ENCODE data around the gene GZMA. TPM values are rescaled to one million over a fixed set of nuclear protein-coding genes. Genes with fewer than 3 reads are reported as not detected.
"Not testable (repeated sequence)": the region's sequence is repeated elsewhere in the genome, so short reads cannot be mapped to it uniquely, and the experiment has no call there.

The GZMA gene
- total RNA-seq: 0.22 TPM in 1 of 2 replicates, not detected in the other

DNA sequence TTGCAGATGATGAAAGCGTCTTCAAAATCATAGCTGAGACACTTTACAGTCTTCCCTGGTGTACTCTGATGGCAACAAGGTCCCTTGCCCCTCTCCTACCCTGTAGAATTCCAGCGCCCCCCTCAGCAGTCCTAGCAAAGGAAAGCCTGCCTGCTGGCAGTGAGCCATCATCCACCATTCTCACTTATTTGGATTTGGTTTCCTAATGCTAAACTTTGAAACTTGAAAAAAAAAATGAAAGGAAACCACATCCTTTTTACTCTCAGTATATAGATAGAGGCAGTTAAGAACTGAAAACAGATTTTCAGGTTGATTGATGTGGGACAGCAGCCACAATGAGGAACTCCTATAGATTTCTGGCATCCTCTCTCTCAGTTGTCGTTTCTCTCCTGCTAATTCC, at the start of gene GZMA:
Gene GZMA, plus strand, starts transcription at position 299 of the 400 bp plus-strand sequence. Its CDS starts 37 bp downstream, at position 336.
- DNase-seq (ENCODE audit: low read depth in 2 of 2): no peak

DNA sequence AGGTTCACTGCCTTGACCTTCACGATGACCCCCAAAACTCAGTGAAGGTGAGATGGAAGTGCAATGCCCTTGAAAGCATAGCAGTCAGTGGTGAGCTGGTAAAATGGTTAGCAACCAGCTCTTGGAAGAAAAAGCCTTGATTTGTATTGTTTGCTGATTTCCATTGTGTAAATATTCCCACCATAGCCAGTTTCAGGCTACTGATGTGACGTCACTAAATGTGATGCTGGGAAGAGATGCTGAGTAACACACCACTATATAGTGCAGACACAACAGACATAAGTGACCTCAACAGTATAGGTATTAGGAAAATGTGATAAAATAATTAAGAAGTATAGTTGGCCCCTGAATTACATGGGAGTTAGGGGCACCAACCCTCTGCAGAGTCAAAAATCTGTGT, 47.3 kb upstream of the GZMA start:
- no peak for DNase-seq (ENCODE audit: low read depth in 2 of 2)

DNA sequence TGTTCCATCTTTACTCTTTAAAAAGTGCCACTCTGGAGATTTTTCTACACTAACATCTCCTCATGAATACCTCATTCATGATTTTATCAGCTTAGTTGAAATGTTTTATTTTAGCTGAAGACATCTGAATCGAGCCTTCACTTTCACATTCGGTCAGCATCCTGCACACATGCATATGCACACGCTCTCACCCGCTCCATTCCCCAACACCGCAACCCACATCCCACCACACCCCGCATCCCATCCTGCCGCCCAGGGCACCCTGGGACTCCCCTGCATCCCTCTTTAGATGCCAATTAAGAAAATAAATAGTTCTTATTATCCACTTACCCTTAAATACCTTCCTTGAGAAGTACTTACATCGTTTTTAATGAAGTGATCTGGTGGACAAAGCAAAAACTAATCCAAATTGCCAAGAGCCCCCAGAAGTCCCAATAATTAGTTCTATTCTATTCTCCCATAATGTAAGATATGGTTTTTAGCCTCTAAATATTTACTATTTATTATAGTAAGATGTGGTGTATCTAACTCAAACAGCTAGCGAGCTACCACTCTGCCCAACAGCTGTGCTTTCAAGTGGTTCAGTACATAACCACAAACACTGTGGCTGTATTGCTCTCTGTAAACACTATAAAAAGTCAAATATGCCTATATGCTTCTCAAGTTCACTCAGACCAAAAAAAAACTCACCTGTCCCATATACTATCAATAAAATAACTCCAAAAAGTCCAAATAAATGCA, 40.2 kb upstream of the GZMA start:
- DNase-seq (ENCODE audit: low read depth in 2 of 2): no peak

DNA sequence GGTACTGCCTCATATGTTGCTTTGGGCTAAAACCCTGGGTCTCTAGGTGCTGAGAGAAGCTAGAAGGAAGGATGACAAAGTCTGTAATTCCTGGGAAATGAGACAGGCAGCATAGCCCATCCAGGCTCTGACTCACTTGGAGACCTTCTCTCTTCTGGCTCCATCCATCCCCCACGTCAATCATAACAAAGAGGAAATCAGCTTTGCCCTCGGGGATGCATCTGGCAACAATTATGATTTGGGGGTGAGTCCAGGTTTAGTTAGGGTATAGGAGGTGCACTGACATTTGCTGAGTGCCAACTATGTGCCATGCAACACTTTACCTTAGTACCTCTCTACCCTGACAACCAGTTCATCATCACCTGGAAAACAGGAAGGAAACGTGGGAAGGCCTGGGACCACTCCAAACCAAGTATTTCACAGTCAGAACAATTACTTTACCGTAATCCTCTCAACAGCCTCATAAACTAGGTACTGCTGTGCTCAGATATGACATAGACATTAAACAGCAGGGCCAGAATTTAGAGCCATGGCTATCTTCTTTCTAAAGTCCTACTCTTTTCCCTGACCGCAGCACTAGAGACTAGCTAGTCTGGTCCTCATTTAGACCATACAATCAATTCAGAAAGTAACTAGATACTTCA, 39.1 kb upstream of the GZMA start:
- DNase-seq (ENCODE audit: low read depth in 2 of 2): peak; percentile 65 to 76

DNA sequence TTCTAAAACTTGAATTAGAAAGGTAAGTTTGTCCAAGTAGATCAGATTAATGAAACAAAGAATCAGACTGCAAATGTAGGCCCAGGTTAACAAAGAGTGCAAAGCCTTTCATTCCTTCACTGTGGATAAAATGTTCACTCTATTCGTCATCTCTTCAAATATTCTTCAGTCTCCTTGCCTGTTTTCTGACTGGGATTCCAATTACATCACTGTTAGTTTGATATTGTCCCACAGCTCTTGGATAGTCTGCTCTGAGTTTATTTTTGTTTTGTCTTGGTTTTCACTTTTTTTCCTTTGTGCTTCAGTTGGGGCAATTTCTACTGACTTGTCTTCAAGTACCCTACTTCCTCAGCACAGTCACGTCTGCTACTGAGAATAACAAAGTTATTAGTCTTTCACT, 38.5 kb upstream of the GZMA start:
- peak in 1 of 2 donors; percentile 35 for DNase-seq (ENCODE audit: low read depth in 2 of 2)

GRCh38 chr5:55064523-55064922, 37.9 kb upstream of the GZMA start:
- no peak for DNase-seq (ENCODE audit: low read depth in 2 of 2)

DNA sequence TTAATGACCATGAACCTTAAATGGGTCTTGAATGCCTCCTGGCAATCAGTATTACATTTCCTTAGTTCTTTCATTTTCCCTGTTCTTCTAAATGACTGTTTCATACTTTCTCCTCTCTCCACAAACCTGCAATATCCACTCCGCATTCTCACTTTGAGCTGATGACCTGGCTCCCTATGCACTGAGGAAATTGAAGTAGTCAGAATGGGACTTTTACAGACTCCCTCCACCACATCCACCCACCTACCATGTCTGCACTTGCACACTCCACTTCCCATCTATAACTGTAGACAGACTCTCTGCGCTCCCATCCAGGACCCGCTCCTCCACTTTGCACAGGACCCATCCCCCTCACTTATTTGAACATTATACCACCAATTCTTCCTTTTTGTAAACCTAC, 36.2 kb upstream of the GZMA start:
- no peak for DNase-seq (ENCODE audit: low read depth in 2 of 2)

- no peak for DNase-seq (ENCODE audit: low read depth in 2 of 2)
These were observed 31.5 kb upstream of the GZMA start for GRCh38 chr5:55070968-55071367.

DNA sequence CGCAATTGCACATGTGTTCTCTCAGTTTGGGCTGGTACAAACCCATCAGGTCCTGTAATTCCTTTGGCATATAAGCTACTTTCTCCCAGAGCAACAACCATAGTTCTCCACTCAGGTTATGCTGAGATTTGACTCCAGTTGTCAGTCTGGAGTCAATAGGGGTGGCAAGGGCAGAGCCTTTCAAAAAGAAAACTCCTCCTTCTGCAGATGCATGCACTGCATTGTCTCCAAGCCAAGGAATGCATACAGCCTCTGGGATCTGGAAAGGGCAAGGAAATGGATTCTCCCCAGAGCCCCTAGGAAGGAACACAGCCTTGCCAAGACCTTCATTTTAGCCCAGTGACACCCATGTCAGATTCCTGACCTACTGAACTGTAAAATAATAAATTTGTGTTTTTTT, 31.0 kb upstream of the GZMA start:
- DNase-seq (ENCODE audit: low read depth in 2 of 2): no peak

DNA sequence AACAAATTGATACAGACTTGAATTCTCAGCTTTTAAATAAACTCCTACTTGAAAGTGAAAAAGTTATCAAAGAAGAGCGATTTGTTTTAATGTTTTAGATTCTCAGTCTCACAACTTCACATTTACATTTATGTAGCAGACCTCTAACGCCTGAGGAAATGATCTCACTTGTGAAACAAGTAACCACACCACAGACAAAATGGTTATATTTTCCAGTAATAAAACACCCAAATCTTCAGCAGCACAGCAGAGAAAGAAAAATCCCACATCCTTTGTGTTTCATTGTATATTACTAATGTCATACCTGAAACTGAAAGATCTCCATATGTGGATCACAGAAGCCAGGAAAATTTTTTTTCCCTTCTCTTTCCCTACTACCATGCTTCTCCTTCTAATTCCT, 29.8 kb upstream of the GZMA start:
- peak in 1 of 2 donors; percentile 14 for DNase-seq (ENCODE audit: low read depth in 2 of 2)

DNA sequence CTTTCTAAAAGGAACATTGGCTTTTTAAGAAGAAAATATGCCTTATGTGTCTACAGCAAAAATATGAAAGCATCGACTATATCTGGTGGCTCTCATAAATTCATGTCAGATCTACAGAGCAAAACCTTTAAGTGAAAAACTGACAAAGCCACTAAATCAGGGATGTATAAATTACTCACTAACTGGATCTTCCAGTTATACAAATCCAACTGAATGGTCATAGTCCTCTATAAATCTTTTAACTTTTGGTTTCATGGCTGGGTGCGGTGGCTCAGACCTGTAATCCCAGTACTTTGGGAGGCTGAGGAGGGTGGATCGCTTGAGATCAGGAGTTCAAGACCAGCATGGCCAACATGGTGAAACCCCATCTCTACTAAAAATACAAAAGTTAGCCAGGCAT, 29.2 kb upstream of the GZMA start:
- no peak for DNase-seq (ENCODE audit: low read depth in 2 of 2)

- DNase-seq (ENCODE audit: low read depth in 2 of 2): no peak
These were observed 20.9 kb upstream of the GZMA start for GRCh38 chr5:55081541-55081940.

DNA sequence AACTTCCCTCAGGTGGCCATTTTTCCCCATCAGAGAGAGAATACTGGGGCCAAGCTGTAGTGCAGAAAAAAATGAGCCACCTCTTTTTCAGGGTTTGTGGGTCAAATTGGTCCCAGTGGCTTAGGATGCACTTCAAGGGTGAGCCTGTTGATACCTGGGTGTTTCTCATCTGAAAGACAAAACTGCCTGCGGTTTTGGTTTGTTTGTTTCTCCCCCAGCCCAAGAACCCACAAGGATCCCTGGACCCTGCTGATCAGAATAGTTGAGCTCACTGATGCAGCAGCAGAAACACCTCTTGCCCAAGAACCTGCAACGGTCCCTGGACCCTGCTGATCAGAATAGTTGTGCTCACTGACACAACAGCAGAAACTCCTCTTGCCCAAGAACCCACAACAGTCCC, 13.1 kb upstream of the GZMA start:
- DNase-seq (ENCODE audit: low read depth in 2 of 2): not testable (repeated sequence)

DNA sequence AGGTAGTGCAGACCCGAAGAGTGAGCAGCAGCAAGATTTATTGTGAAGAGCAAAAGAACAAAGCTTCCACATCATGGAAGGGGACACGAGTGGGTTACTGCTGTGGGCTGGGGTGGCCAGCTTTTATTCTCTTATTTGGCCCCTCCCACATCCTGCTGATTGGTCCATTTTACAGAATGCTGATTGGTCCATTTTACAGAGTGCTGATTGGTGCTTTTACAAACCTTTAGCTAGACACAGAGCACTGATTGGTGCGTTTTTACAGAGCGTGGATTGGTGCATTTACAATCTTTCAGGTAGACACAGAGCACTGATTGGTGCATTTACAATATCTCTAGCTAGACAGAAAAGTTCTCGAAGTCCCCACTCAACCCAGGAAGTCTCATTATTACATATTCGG, 11.4 kb upstream of the GZMA start:
- DNase-seq (ENCODE audit: low read depth in 2 of 2): not testable (repeated sequence)

- no peak for DNase-seq (ENCODE audit: low read depth in 2 of 2)
These were observed 6.3 kb upstream of the GZMA start for GRCh38 chr5:55096182-55096581.

DNA sequence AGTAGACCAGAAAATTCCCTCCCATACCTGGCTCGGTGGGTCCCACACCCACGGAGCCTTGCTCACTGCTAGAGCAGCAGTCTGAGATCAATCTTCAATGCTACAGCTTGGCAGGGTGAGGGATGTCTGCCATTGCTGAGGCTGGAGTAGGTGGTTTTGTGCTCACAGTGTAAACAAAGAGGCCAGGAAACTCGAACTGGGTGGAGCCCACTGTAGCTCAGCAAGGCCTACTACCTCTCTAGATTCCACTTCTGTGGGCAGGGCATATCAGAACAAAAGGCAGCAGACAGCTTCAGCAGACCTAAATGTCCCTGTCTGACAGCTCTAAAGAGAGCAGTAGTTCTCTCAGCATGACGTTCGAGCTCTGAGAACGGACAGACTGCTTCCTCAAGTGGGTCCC, 5.6 kb upstream of the GZMA start:
- DNase-seq (ENCODE audit: low read depth in 2 of 2): no peak

- not testable (repeated sequence) for DNase-seq (ENCODE audit: low read depth in 2 of 2)
These were observed 1.3 kb upstream of the GZMA start for GRCh38 chr5:55101148-55101547.

GRCh38 chr5:55101556-55102276, 730 bp upstream of the GZMA start:
- no peak for DNase-seq (ENCODE audit: low read depth in 2 of 2)

DNA sequence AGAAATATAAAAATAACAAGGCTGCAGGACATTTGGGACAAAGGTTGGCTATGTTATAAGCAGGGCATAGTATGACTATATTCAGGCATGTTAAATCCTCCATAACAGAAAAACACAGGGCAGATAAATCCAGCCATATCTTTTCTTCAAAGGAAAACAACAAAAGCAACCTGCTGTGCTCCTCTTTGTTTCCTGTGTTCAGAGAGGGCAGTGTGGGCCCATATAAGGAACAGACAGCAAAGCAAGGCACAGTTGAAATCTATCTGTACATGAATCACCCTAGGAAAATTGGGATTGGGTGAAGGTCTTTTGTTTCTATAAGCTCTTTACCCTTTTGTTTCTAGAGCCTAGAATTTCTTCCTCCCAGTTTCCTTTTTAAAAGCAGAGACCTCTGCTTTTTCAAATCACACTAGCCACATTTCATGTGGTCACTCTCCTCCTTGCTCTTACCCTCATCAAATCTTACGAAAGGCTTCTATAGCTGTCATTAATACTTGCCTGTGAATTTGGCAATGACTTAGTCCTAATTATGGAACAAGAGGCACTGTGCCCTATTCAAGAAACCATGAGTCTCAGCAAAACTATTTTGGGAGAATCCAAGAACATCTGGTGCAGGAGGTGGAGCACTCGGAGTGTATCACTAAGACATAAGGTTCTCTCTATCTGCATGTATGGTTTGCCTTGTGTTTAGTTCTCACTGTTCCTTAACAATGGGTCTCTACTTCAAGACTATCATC, 1.8 kb downstream of the GZMA start:
- DNase-seq (ENCODE audit: low read depth in 2 of 2): no peak

DNA sequence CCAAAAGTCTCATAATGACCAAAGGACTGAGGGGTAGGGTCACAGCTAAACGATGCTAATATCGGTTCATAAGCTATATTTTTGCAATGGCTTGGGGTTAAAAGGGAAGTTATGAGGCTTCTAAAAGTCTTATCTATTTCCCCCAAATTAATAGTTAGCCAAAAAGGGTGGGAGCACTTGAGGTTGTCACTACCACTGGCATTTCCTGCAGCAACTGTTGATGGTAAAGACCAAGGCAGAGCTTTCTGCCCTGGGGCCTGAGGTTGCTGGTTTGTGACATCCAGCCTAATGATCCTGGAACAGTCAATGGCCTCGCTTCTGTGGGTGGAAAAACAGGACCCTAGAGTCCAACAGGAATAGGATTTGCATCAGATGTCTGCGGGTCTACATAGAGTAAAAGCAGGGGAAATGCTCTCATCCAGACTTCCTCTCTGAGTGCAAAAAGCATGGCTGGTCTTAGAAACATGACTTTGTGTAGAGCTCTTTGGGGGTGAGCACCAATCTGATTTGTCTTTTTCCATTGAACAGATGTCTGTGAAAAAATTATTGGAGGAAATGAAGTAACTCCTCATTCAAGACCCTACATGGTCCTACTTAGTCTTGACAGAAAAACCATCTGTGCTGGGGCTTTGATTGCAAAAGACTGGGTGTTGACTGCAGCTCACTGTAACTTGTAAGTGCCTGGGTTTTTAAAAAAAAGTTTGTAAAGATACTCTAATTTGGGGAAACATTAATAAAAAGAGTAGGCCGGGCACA, 2.7 kb downstream of the GZMA start:
- DNase-seq (ENCODE audit: low read depth in 2 of 2): no peak

GRCh38 chr5:55105976-55106375, 3.5 kb downstream of the GZMA start:
- DNase-seq (ENCODE audit: low read depth in 2 of 2): not testable (repeated sequence)
